Calu3 (cell line): ENCODE results near the gene ADARB1. TPM values are rescaled to one million over a fixed set of nuclear protein-coding genes. Genes with fewer than 3 reads are reported as not detected.

ENCODE experiments used
- BruUV-seq: library from RNA; stranded (reverse); fragments of 400-500 nt; replicated peaks from 2 replicates; lab custom pipeline; 2021; lab: Mats Ljungman, UMichigan
- CTCF ChIA-PET: fragments of 300-600 bp; sonication (Branson Sonifier 250); formaldehyde crosslinking; loops from one replicate; lab custom pipeline; 2022; ENCODE audit warnings: antibody characterized with exemption; lab: Charles Lee
- DNase-seq: peaks from one replicate; pipeline ENCODE4 v3.0.0; 2022
- H3K27ac Mint-ChIP-seq: one replicate; pipeline ENCODE4 v1.8.0; 2022; ENCODE audit warnings: mixed read lengths; ENCODE audit not compliant: unreplicated experiment
- H3K27me3 Mint-ChIP-seq: one replicate; pipeline ENCODE4 v1.8.0; 2022; ENCODE audit warnings: mixed read lengths; ENCODE audit not compliant: unreplicated experiment
- H3K36me3 Mint-ChIP-seq: one replicate; pipeline ENCODE4 v1.8.0; 2022; ENCODE audit warnings: mild to moderate bottlenecking, moderate library complexity, mixed read lengths; ENCODE audit not compliant: insufficient read depth, unreplicated experiment
- H3K4me1 Mint-ChIP-seq: one replicate; pipeline ENCODE4 v1.8.0; 2022; ENCODE audit warnings: mild to moderate bottlenecking, low read depth, mixed read lengths; ENCODE audit not compliant: unreplicated experiment
- H3K4me3 Mint-ChIP-seq: one replicate; pipeline ENCODE4 v1.8.0; 2022; ENCODE audit warnings: mild to moderate bottlenecking, low read depth, moderate library complexity, mixed read lengths; ENCODE audit not compliant: unreplicated experiment
- H3K9me3 Mint-ChIP-seq: one replicate; pipeline ENCODE4 v1.8.0; 2022; ENCODE audit warnings: low read depth, mixed read lengths; ENCODE audit not compliant: unreplicated experiment
- CTCF ChIP-seq: fragments of 200-600 bp; IDR thresholded peaks from one replicate; pipeline ENCODE4 v1.8.0; 2022; ENCODE audit warnings: antibody characterized with exemption; ENCODE audit not compliant: unreplicated experiment
- intact Hi-C: fragments of 100-400 bp; cut with micrococcal nuclease; formaldehyde crosslinking; loops from one replicate; pipeline ENCODE4 v1.10.0; 2022; ENCODE audit not compliant: unreplicated experiment
- total RNA-seq: library from RNA; stranded (reverse); gene quantifications from 2 replicates; pipeline ENCODE4 v1.2.3, GENCODE V29; 2022

The ADARB1 gene
- total RNA-seq, 1 experiment from 2014 or later: 2.8 TPM

- intact Hi-C loops: no loop called here
- no peak for TF ChIP-seq CTCF
- CTCF ChIA-PET: no interaction called here
- no TSS peak for BruUV-seq
- H3K4me1 Mint-ChIP-seq: no peaks in the 10 kb centered on the region
- H3K27me3 Mint-ChIP-seq: peaks cover 81% of the 10 kb centered on the region
- no peaks in the 10 kb centered on the region for H3K9me3 Mint-ChIP-seq
- no peak overlapping the region for H3K4me3 Mint-ChIP-seq
- DNase-seq: no peak
- no peak overlapping the region for H3K27ac Mint-ChIP-seq
- no peaks in the 10 kb centered on the region for H3K36me3 Mint-ChIP-seq
Measured at GRCh38 chr21:45055861-45056260, 18.5 kb upstream of the ADARB1 start.

- intact Hi-C loops: no loop called here
- Mint-ChIP-seq H3K4me3 (no peak overlapping the region), H3K36me3 (no peaks in the 10 kb centered on the region), H3K9me3 (no peaks in the 10 kb centered on the region), H3K27ac (no peak overlapping the region), H3K4me1 (no peaks in the 10 kb centered on the region), H3K27me3 (peaks cover 86% of the 10 kb centered on the region)
- no peak for TF ChIP-seq CTCF
- DNase-seq: no peak
- no TSS peak for BruUV-seq
- CTCF ChIA-PET: no interaction called here
Measured at GRCh38 chr21:45056296-45056904, 18.0 kb upstream of the ADARB1 start.

GRCh38 chr21:45056917-45057560 is 17.3 kb upstream of the ADARB1 start:
- DNase-seq: no peak
- TF ChIP-seq CTCF: no peak
- Mint-ChIP-seq H3K9me3 (no peaks in the 10 kb centered on the region), H3K27me3 (peaks cover 93% of the 10 kb centered on the region), H3K4me3 (no peak overlapping the region), H3K4me1 (no peaks in the 10 kb centered on the region), H3K36me3 (no peaks in the 10 kb centered on the region), H3K27ac (no peak overlapping the region)
- CTCF ChIA-PET: interaction anchor here (0.7 kb wide), 1 partner anchor 1700 kb away, joined by 3 read pairs; no protein-coding TSS in a partner anchor
- BruUV-seq: no TSS peak
- intact Hi-C loops: no loop called here

GRCh38 chr21:45057886-45058285 is 16.5 kb upstream of the ADARB1 start:
- H3K27ac Mint-ChIP-seq: no peak overlapping the region

More at GRCh38 chr21:45057886-45058285, 16.5 kb upstream of the ADARB1 start:
- TF ChIP-seq CTCF: no peak
- no peaks in the 10 kb centered on the region for H3K36me3 Mint-ChIP-seq
- no TSS peak for BruUV-seq
- no peak overlapping the region for H3K4me3 Mint-ChIP-seq
- peaks cover 95% of the 10 kb centered on the region for H3K27me3 Mint-ChIP-seq
- intact Hi-C loops: no loop called here
- CTCF ChIA-PET: interaction anchor here (0.7 kb wide), 1 partner anchor 1701 kb away, joined by 3 read pairs; no protein-coding TSS in a partner anchor
- no peak for DNase-seq
- no peaks in the 10 kb centered on the region for H3K9me3 Mint-ChIP-seq
- no peaks in the 10 kb centered on the region for H3K4me1 Mint-ChIP-seq
